Measurements from ENCODE around the gene WWC2.

The WWC2 gene

GRCh38 chr4:183204793-183205192 is 105.7 kb downstream of the WWC2 start:
- H3K9ac ChIP-seq (ENCODE audit: low read depth, low read length), result no peak overlapping the region

GRCh38 chr4:183205193-183205592 is 106.1 kb downstream of the WWC2 start:
- Histone ChIP-seq H3K4me3 (ENCODE audit: low read depth, low read length) (no peak overlapping the region), H3K27me3 (ENCODE audit: control insufficient read depth, insufficient read depth, low read length) (no peaks in the 10 kb centered on the region), H3K9ac (ENCODE audit: low read depth, low read length) (no peak overlapping the region), H3K36me3 (ENCODE audit: control insufficient read depth, insufficient read depth, low read length) (peaks cover 24% of the 10 kb centered on the region), H3K4me1 (ENCODE audit: control insufficient read depth, insufficient read depth, low read length) (peaks cover 4% of the 10 kb centered on the region), H3K27ac (ENCODE audit: low read depth, low read length) (no peak overlapping the region), H3K9me3 (ENCODE audit: control insufficient read depth, insufficient read depth, low read length) (no peaks in the 10 kb centered on the region)

More at GRCh38 chr4:183204793-183205192, 105.7 kb downstream of the WWC2 start:
- Histone ChIP-seq H3K9me3 (ENCODE audit: control insufficient read depth, insufficient read depth, low read length) (no peaks in the 10 kb centered on the region), H3K4me3 (ENCODE audit: low read depth, low read length) (no peak overlapping the region), H3K27me3 (ENCODE audit: control insufficient read depth, insufficient read depth, low read length) (no peaks in the 10 kb centered on the region), H3K36me3 (ENCODE audit: control insufficient read depth, insufficient read depth, low read length) (peaks cover 20% of the 10 kb centered on the region), H3K4me1 (ENCODE audit: control insufficient read depth, insufficient read depth, low read length) (peaks cover 4% of the 10 kb centered on the region), H3K27ac (ENCODE audit: low read depth, low read length) (no peak overlapping the region)

- Histone ChIP-seq H3K4me3 (ENCODE audit: low read depth, low read length) (no peak overlapping the region), H3K36me3 (ENCODE audit: control insufficient read depth, insufficient read depth, low read length) (peaks cover 28% of the 10 kb centered on the region), H3K4me1 (ENCODE audit: control insufficient read depth, insufficient read depth, low read length) (peaks cover 4% of the 10 kb centered on the region), H3K9ac (ENCODE audit: low read depth, low read length) (no peak overlapping the region), H3K9me3 (ENCODE audit: control insufficient read depth, insufficient read depth, low read length) (no peaks in the 10 kb centered on the region), H3K27ac (ENCODE audit: low read depth, low read length) (no peak overlapping the region), H3K27me3 (ENCODE audit: control insufficient read depth, insufficient read depth, low read length) (no peaks in the 10 kb centered on the region)
Observed at GRCh38 chr4:183205709-183206108, 106.7 kb downstream of the WWC2 start.

GRCh38 chr4:183211533-183211932 is 112.5 kb downstream of the WWC2 start:
- Histone ChIP-seq H3K9me3 (ENCODE audit: control insufficient read depth, insufficient read depth, low read length) (no peaks in the 10 kb centered on the region), H3K4me3 (ENCODE audit: low read depth, low read length) (no peak overlapping the region)

DNA sequence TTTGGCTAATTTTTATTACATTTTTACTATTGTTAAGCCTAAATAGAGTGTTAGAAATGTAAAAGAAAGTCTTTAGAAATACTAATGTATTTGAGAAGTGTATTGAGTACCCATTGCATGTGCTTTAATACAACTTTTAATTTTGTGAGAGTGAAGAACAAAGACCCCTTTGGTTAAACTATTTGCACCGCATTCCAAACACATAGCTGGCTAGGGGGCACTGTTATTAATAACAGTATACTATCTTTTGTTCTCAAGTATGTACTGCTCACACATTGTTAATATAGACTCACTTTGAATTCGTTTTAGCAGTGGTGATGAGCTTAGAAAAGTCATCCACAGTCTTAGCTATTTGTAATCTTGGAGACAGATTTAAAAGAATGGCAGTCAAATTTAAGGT is 114.9 kb downstream of the WWC2 start:
- Histone ChIP-seq H3K27me3 (ENCODE audit: control insufficient read depth, insufficient read depth, low read length) (no peaks in the 10 kb centered on the region), H3K4me3 (ENCODE audit: low read depth, low read length) (no peak overlapping the region), H3K9me3 (ENCODE audit: control insufficient read depth, insufficient read depth, low read length) (no peaks in the 10 kb centered on the region), H3K36me3 (ENCODE audit: control insufficient read depth, insufficient read depth, low read length) (peaks cover 26% of the 10 kb centered on the region), H3K4me1 (ENCODE audit: control insufficient read depth, insufficient read depth, low read length) (peaks cover 14% of the 10 kb centered on the region), H3K27ac (ENCODE audit: low read depth, low read length) (peak overlapping the region; percentile 16), H3K9ac (ENCODE audit: low read depth, low read length) (no peak overlapping the region)

More at GRCh38 chr4:183211533-183211932, 112.5 kb downstream of the WWC2 start:
- H3K36me3 ChIP-seq (ENCODE audit: control insufficient read depth, insufficient read depth, low read length), result peaks cover 31% of the 10 kb centered on the region
- no peaks in the 10 kb centered on the region for H3K27me3 ChIP-seq (ENCODE audit: control insufficient read depth, insufficient read depth, low read length)
- H3K27ac ChIP-seq (ENCODE audit: low read depth, low read length), result no peak overlapping the region
- no peak overlapping the region for H3K9ac ChIP-seq (ENCODE audit: low read depth, low read length)
- peaks cover 14% of the 10 kb centered on the region for H3K4me1 ChIP-seq (ENCODE audit: control insufficient read depth, insufficient read depth, low read length)

GRCh38 chr4:183214912-183215488 is 115.9 kb downstream of the WWC2 start:
- Histone ChIP-seq H3K4me3 (ENCODE audit: low read depth, low read length) (no peak overlapping the region), H3K9me3 (ENCODE audit: control insufficient read depth, insufficient read depth, low read length) (no peaks in the 10 kb centered on the region), H3K4me1 (ENCODE audit: control insufficient read depth, insufficient read depth, low read length) (peaks cover 14% of the 10 kb centered on the region), H3K27me3 (ENCODE audit: control insufficient read depth, insufficient read depth, low read length) (no peaks in the 10 kb centered on the region), H3K27ac (ENCODE audit: low read depth, low read length) (no peak overlapping the region), H3K36me3 (ENCODE audit: control insufficient read depth, insufficient read depth, low read length) (peaks cover 18% of the 10 kb centered on the region), H3K9ac (ENCODE audit: low read depth, low read length) (no peak overlapping the region)

DNA sequence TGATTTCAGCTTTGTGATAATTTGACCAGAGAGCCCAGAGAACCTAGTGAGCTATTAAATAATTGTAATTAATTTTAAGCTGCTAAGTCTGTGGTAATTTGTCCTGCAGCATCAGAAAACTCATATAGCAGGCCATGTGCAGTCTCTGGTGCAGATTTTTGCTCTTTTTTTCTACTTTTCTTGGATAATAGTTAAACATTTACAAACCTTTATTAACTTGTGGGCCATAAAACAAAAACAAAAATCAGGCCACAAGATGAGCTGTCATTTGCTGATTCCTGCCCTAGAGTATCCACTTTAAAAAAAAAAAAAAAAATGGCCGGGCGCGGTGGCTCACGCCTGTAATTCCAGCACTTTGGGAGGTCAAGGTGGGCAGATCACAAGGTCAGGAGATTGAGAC is 121.2 kb downstream of the WWC2 start:
- H3K9me3 ChIP-seq (ENCODE audit: control insufficient read depth, insufficient read depth, low read length), result no peaks in the 10 kb centered on the region
- no peaks in the 10 kb centered on the region for H3K27me3 ChIP-seq (ENCODE audit: control insufficient read depth, insufficient read depth, low read length)
- H3K4me1 ChIP-seq (ENCODE audit: control insufficient read depth, insufficient read depth, low read length), result peaks cover 13% of the 10 kb centered on the region
- no peak overlapping the region for H3K9ac ChIP-seq (ENCODE audit: low read depth, low read length)
- H3K27ac ChIP-seq (ENCODE audit: low read depth, low read length), result no peak overlapping the region
- H3K4me3 ChIP-seq (ENCODE audit: low read depth, low read length), result no peak overlapping the region
- H3K36me3 ChIP-seq (ENCODE audit: control insufficient read depth, insufficient read depth, low read length), result peaks cover 8% of the 10 kb centered on the region; the same call in 1 of the 2 replicates

GRCh38 chr4:183223053-183223452 is 124.0 kb downstream of the WWC2 start:
- no peaks in the 10 kb centered on the region for H3K27me3 ChIP-seq (ENCODE audit: control insufficient read depth, insufficient read depth, low read length)
- H3K4me1 ChIP-seq (ENCODE audit: control insufficient read depth, insufficient read depth, low read length), result peaks cover 17% of the 10 kb centered on the region
- no peak overlapping the region for H3K4me3 ChIP-seq (ENCODE audit: low read depth, low read length)
- H3K27ac ChIP-seq (ENCODE audit: low read depth, low read length), result no peak overlapping the region
- peaks cover 8% of the 10 kb centered on the region; the same call in 1 of the 2 replicates for H3K36me3 ChIP-seq (ENCODE audit: control insufficient read depth, insufficient read depth, low read length)
- H3K9me3 ChIP-seq (ENCODE audit: control insufficient read depth, insufficient read depth, low read length), result no peaks in the 10 kb centered on the region
- no peak overlapping the region for H3K9ac ChIP-seq (ENCODE audit: low read depth, low read length)

- H3K36me3 ChIP-seq (ENCODE audit: control insufficient read depth, insufficient read depth, low read length), result peaks cover 4% of the 10 kb centered on the region; the same call in 1 of the 2 replicates
- H3K27ac ChIP-seq (ENCODE audit: low read depth, low read length), result no peak overlapping the region
- no peaks in the 10 kb centered on the region for H3K27me3 ChIP-seq (ENCODE audit: control insufficient read depth, insufficient read depth, low read length)
- H3K4me3 ChIP-seq (ENCODE audit: low read depth, low read length), result no peak overlapping the region
- peaks cover 12% of the 10 kb centered on the region for H3K4me1 ChIP-seq (ENCODE audit: control insufficient read depth, insufficient read depth, low read length)
- no peak overlapping the region for H3K9ac ChIP-seq (ENCODE audit: low read depth, low read length)
- no peaks in the 10 kb centered on the region for H3K9me3 ChIP-seq (ENCODE audit: control insufficient read depth, insufficient read depth, low read length)
Observed at GRCh38 chr4:183229397-183229796, 130.3 kb downstream of the WWC2 start.

DNA sequence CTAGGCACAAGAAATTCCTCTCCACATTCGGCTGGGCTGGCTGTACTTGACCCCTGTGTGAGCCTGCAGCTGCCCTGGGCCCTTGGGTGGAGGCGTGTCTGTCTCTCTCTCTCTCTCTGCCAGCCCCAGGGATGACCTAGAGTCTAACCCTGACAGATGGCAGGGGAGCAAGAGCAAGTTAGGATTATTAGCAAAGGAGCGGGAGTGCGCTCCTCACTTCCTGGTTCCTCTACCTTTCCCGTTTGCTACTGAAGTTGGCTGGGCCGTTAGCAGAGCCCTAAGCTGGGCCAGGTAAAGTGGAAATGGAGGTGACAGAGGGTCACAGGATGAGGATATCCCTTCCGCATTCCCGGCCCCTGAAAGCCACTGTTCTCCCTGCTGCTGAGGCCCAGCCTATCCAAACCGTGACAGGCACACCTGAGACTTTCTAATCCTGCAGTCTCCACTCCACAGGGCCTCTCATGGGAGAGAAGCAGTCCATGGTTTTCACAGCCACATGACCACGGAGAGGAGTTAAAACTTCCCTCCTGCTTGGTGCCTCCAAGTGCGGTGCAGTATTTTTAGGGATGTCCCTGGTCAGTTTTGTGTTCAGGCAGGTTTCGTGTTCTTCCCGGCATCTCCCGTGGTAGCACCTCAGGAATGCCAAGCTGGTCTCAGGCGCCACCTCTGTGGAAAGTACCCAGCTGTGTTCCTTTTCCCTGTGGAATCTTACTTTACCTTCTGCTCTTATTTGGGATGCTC is 141.7 kb downstream of the WWC2 start:
- no peaks in the 10 kb centered on the region for H3K9me3 ChIP-seq (ENCODE audit: control insufficient read depth, insufficient read depth, low read length)
- H3K36me3 ChIP-seq (ENCODE audit: control insufficient read depth, insufficient read depth, low read length), result peaks cover 55% of the 10 kb centered on the region
- H3K4me1 ChIP-seq (ENCODE audit: control insufficient read depth, insufficient read depth, low read length), result peaks cover 49% of the 10 kb centered on the region
- H3K27me3 ChIP-seq (ENCODE audit: control insufficient read depth, insufficient read depth, low read length), result no peaks in the 10 kb centered on the region
- peak overlapping the region; percentile 43 for H3K27ac ChIP-seq (ENCODE audit: low read depth, low read length)
- no peak overlapping the region for H3K4me3 ChIP-seq (ENCODE audit: low read depth, low read length)
- H3K9ac ChIP-seq (ENCODE audit: low read depth, low read length), result no peak overlapping the region

- H3K4me3 ChIP-seq (ENCODE audit: low read depth, low read length), result no peak overlapping the region
- H3K4me1 ChIP-seq (ENCODE audit: control insufficient read depth, insufficient read depth, low read length), result peaks cover 49% of the 10 kb centered on the region
- no peaks in the 10 kb centered on the region for H3K9me3 ChIP-seq (ENCODE audit: control insufficient read depth, insufficient read depth, low read length)
- no peak overlapping the region for H3K9ac ChIP-seq (ENCODE audit: low read depth, low read length)
- no peaks in the 10 kb centered on the region for H3K27me3 ChIP-seq (ENCODE audit: control insufficient read depth, insufficient read depth, low read length)
- H3K27ac ChIP-seq (ENCODE audit: low read depth, low read length), result peak overlapping the region; percentile 34
- H3K36me3 ChIP-seq (ENCODE audit: control insufficient read depth, insufficient read depth, low read length), result peaks cover 60% of the 10 kb centered on the region
Observed at GRCh38 chr4:183241322-183241640, 142.2 kb downstream of the WWC2 start.

Data from HUES48 (cell line).